ENCODE measurements around the gene ERC1. TPM values are rescaled to one million over a fixed set of nuclear protein-coding genes. Genes with fewer than 3 reads are reported as not detected.

The ERC1 gene
- total and polyA plus RNA-seq, 2 donors (not counting 3 experiments of a cell fraction or from before 2014, with no cell fraction given): 11.7 to 66.1 TPM

DNA sequence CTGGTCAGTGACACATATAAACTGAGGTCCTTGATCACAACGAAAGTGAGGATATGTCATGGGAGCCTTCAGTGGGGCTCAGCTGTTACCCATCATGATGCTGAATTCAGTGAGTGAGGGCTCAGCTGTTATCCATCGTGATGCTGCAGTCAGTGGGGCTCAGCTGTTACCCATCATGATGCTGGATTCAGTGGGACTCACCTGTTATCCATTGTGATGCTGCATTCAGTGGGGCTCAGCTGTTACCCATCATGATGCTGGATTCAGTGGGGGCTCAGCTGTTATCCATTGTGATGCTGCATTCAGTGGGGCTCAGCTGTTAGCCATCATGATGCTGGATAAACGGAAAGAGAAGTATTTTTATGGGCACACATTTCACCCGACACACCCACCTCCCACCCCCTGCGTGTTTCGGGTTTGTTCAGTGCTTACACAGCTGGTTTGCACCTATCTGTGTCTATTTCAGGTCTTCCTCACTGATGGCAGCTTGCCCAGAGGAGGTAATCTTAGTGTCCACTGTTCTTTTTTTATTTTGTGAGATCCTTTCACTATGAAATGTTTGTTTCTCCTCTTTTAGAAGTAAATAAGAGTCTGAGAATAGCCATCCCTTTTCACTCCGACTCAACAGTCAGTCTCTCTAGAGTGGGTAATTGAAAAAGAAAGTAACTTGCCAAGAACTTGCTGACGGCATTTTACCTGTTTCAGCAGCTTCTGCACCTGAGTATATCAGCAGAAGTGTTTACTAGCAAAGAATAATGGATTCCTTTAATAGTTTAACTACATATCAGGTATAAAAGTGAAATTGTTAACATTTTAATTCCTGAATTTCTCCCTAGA lies 183.0 kb downstream of the ERC1 start:
- intact Hi-C loops (cut with micrococcal nuclease): loop anchor here (5.0 kb wide), 1 partner anchor 42 kb away; no protein-coding TSS in a partner anchor
- Histone ChIP-seq H3K4me1 (ENCODE audit: control insufficient read depth, extremely low read depth, insufficient read depth, low read length) (peaks cover 10% of the 10 kb centered on the region), H3K9me3 (replicated peaks; ENCODE audit: control insufficient read depth, insufficient read depth, low read length) (no peaks in the 10 kb centered on the region), H2AFZ (ENCODE audit: low read depth, low read length) (no peak overlapping the region), H3K79me2 (ENCODE audit: control insufficient read depth, insufficient read depth, low read length) (no peaks in the 10 kb centered on the region), H3K27ac (ENCODE audit: insufficient read depth, low read depth, low read length) (no peak overlapping the region), H4K20me1 (replicated peaks; ENCODE audit: control insufficient read depth, extremely low read depth, insufficient read depth, low read length) (no peaks in the 10 kb centered on the region), H3K9ac (replicated peaks; ENCODE audit: extremely low read depth, insufficient read depth, low read length) (no peak overlapping the region), H3K27me3 (ENCODE audit: control insufficient read depth in 2 of 2, insufficient read depth in 2 of 2, low read length in 2 of 2) (no peaks in the 10 kb centered on the region), H3K4me2 (ENCODE audit: insufficient read depth, low read length) (no peak overlapping the region), H3K4me3 (replicated peaks in 1 of 3; ENCODE audit: insufficient read depth in 1 of 3, low read depth in 1 of 3, low read length in 3 of 3) (no peak overlapping the region), H3K36me3 (ENCODE audit: control insufficient read depth in 2 of 2, extremely low read depth in 1 of 2, insufficient read depth in 2 of 2, low read length in 2 of 2) (no peaks in the 10 kb centered on the region), H3K9me1 (replicated peaks; ENCODE audit: control insufficient read depth, extremely low read depth, insufficient read depth, low read length) (no peaks in the 10 kb centered on the region)
- TF ChIP-seq MYC (IDR thresholded peaks at IDR 0.05; ENCODE audit: low read depth, low read length) (no peak), FOS (IDR thresholded peaks at IDR 0.05; ENCODE audit: borderline replicate concordance, insufficient read depth, low read length) (no peak), POLR2A (IDR thresholded peaks at IDR 0.05; ENCODE audit: low read depth, low read length) (no peak), POLR2AphosphoS5 (IDR thresholded peaks at IDR 0.05; ENCODE audit: insufficient read depth, low read depth, low read length) (no peak), EZH2 (IDR thresholded peaks at IDR 0.05; ENCODE audit: borderline replicate concordance, low read depth, low read length, severe bottlenecking) (no peak), GATA2 (IDR thresholded peaks at IDR 0.05; ENCODE audit: insufficient read depth, insufficient read length, low read depth, low read length) (no peak), JUN (IDR thresholded peaks at IDR 0.05; ENCODE audit: borderline replicate concordance, insufficient read depth, insufficient read length, low read depth) (no peak)
- TF ChIP-seq, protein P1, sequence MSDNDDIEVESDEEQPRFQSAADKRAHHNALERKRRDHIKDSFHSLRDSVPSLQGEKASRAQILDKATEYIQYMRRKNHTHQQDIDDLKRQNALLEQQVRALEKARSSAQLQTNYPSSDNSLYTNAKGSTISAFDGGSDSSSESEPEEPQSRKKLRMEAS (IDR thresholded peaks at IDR 0.05; ENCODE audit: insufficient read depth, insufficient read length): no peak
- TF ChIP-seq, protein P2, sequence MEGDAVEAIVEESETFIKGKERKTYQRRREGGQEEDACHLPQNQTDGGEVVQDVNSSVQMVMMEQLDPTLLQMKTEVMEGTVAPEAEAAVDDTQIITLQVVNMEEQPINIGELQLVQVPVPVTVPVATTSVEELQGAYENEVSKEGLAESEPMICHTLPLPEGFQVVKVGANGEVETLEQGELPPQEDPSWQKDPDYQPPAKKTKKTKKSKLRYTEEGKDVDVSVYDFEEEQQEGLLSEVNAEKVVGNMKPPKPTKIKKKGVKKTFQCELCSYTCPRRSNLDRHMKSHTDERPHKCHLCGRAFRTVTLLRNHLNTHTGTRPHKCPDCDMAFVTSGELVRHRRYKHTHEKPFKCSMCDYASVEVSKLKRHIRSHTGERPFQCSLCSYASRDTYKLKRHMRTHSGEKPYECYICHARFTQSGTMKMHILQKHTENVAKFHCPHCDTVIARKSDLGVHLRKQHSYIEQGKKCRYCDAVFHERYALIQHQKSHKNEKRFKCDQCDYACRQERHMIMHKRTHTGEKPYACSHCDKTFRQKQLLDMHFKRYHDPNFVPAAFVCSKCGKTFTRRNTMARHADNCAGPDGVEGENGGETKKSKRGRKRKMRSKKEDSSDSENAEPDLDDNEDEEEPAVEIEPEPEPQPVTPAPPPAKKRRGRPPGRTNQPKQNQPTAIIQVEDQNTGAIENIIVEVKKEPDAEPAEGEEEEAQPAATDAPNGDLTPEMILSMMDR (IDR thresholded peaks at IDR 0.05; ENCODE audit: extremely low read depth in 1 of 2, insufficient read depth in 1 of 2, low read depth in 1 of 2, low read length in 2 of 2): no peak
- FAIRE-seq (no peak), DNase-seq (ENCODE audit: low read depth, low spot score) (no peak)
- CTCF ChIA-PET: interaction anchor here (0.8 kb wide), 1 partner anchor 14 kb away, joined by 3 read pairs; no protein-coding TSS in a partner anchor
- BruUV-seq (replicated peaks): no TSS peak
- POLR2A ChIA-PET: no interaction called here
- dilution Hi-C loops (cut with MboI; ENCODE audit: extremely low pct_ligation_motif_present, low sequenced_read_pairs): no loop called here
